ENCODE results near the gene NAT14.

The NAT14 gene

DNA sequence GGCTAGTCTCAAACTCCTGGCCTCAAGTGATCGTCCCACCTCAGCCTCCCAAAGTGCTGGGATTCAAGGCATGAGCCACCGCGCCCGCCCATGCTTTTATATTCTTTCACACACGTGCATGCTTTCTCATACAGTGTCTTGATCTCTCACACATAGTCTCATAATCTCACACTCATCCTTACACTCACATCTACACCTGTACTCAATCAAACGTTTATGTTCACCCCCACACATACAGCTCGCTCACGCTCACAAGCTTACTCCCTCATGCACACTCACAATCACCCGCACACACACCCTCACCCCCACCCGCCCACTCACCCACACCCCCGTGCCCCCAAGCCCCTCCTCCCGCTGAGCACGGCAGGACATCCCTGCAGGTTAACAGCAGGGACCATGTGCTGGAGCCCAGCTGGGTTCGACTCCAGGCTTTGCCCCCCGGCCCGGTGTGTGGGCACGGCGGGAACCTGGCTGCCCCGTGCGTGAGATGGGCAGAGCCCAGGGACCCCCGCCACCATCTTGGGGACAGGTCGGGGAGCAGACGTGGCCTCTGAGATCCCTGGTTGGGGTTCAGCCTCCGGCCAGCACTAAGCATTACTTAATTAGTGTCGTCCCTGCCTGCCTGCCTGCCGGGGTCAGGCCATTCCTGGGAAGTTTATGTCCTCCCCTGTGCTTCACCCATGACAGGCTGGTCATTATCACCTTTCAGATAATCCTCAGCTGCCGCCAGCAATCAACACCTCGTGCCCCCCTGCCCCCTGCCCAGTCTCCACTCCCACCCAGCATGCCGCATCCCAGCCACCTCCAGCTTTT lies 40.5 kb downstream of the NAT14 start:
- Histone ChIP-seq H3K4me3 (ENCODE audit: low read depth, low read length) (no peak overlapping the region), H3K36me3 (no peaks in the 10 kb centered on the region), H3K27me3 (ENCODE audit: insufficient read depth, low read depth, severe bottlenecking) (no peaks in the 10 kb centered on the region), H3K9me3 (ENCODE audit: severe bottlenecking) (no peaks in the 10 kb centered on the region), H3K27ac (peak overlapping the region; percentile 71)
- TF ChIP-seq, protein P1, sequence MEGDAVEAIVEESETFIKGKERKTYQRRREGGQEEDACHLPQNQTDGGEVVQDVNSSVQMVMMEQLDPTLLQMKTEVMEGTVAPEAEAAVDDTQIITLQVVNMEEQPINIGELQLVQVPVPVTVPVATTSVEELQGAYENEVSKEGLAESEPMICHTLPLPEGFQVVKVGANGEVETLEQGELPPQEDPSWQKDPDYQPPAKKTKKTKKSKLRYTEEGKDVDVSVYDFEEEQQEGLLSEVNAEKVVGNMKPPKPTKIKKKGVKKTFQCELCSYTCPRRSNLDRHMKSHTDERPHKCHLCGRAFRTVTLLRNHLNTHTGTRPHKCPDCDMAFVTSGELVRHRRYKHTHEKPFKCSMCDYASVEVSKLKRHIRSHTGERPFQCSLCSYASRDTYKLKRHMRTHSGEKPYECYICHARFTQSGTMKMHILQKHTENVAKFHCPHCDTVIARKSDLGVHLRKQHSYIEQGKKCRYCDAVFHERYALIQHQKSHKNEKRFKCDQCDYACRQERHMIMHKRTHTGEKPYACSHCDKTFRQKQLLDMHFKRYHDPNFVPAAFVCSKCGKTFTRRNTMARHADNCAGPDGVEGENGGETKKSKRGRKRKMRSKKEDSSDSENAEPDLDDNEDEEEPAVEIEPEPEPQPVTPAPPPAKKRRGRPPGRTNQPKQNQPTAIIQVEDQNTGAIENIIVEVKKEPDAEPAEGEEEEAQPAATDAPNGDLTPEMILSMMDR (IDR thresholded peaks at IDR 0.05; ENCODE audit: low read depth, low read length), result no peak
- peak; percentile 62 for DNase-seq

DNA sequence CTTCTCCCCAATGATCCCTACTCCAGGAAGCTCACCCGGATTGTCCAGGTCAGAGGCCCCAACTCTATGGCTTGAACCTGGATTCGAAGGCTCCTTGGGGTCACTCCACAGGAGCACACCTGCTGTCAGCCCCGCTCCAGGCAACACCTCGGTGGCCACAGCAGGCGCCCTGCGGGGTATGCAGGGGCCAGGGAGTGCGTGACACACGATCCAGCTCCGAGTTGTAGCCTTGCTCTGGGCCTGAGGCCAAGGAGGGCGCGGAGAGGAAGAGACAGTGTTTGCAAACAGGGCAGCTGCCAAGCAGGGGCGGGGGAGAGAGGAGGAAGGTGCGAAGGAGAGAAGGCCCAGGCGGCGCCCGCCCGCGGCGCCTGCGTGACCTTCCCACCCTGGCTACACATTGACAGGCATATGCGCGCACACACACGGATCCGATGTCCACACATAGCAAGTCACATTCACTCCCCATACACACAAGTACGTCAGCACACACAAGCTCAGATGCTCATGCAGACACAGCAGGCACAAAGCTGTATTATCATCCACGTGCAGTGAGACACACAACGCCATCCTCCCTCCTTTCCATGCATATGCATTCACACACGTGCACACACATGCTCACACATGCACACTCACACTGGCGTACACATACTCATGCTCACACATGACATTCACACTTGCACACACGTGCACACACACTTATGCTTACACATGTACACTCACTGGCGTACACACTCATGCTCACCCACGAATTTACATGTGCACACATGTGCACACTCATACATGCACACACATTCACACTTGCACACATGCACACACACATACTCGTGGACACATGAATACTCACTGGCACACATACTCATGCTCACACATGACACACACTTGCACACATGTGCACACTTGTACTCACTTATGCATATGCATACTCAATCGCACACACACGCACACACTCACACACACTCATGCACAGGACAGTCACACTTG lies 41.5 kb downstream of the NAT14 start:
- H3K27me3 ChIP-seq (ENCODE audit: insufficient read depth, low read depth, severe bottlenecking), result no peaks in the 10 kb centered on the region
- peak; percentile 67 for DNase-seq
- H3K9me3 ChIP-seq (ENCODE audit: severe bottlenecking), result no peaks in the 10 kb centered on the region
- no peak overlapping the region for H3K4me3 ChIP-seq (ENCODE audit: low read depth, low read length)
- TF ChIP-seq, protein P1 (IDR thresholded peaks at IDR 0.05; ENCODE audit: low read depth, low read length), result no peak
- peak overlapping the region; percentile 71 for H3K27ac ChIP-seq
- no peaks in the 10 kb centered on the region for H3K36me3 ChIP-seq

DNA sequence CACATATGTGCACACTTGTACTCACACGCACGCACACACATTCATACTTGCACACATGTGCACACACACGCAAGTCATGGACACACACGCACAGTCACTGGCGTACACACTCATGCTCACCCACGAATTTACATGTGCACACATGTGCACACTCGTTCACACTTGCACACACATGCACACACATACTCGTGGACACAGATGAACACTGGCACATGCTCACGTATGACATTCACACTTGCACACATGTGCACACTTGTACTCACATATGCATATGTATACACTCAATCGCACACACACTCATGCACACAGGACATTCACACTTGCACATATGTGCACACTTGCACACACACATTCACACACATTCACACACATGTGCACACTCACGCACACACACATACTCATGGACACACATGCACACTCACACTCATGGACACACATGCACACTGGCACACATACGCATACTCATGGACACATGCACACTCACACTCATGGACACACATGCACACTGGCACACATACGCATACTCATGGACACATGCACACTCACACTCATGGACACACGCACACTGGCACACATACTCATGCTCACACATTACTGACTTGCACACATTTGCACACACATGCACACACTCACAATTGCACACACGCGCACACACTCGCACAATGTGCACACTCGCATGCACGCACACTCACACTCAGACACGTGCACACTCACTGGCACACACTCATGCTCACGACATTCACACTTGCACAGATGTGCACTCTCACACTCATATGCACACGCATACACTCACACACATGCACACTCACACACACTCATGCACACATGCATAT lies 42.4 kb downstream of the NAT14 start:
- TF ChIP-seq, protein P1 (IDR thresholded peaks at IDR 0.05; ENCODE audit: low read depth, low read length), result no peak
- no peaks in the 10 kb centered on the region for H3K27me3 ChIP-seq (ENCODE audit: insufficient read depth, low read depth, severe bottlenecking)
- no peak overlapping the region for H3K27ac ChIP-seq
- DNase-seq, result no peak
- no peak overlapping the region for H3K4me3 ChIP-seq (ENCODE audit: low read depth, low read length)
- H3K9me3 ChIP-seq (ENCODE audit: severe bottlenecking), result no peaks in the 10 kb centered on the region
- no peaks in the 10 kb centered on the region for H3K36me3 ChIP-seq

DNA sequence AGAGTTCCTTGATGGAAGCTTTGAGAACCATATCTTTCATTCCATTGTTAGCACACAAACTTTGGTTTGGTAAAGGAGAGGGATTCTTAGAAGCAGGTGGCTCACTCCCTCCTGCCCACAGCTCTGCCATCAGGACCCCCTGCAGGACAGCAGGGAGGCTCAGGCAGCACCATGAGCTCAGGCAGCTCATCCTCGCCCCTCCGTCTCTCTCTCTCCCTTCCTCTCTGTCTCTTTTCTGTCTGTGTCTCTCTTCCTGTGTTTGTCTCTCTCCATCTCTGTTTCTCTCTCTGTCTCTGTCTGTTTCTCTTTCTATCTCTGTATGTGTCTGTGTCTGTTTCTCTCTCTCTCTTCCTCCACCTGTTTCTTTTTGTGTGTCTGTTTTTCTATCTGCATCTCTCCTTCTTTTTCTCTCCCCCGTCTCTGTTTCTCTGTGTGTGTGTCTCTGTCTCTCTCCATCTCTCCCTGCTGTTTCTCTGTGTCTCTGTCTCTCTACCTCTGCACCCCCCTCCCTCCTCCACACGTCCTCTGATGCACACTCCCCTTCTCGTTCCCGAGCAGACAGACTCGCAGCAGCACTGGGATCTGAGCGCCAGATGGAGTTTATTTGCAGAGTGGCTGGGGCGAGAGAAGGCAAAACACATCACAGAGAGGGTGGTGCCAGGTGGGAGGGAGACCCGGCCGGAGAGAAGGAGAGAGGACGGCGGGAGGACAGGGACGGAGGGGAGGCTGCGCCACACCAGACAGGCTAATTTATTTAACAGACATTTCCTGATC lies 43.2 kb downstream of the NAT14 start:
- peak overlapping the region; percentile 80 for H3K27ac ChIP-seq
- peak; percentile 89 for DNase-seq
- peak overlapping the region; percentile 4 for H3K4me3 ChIP-seq (ENCODE audit: low read depth, low read length)
- no peaks in the 10 kb centered on the region for H3K9me3 ChIP-seq (ENCODE audit: severe bottlenecking)
- no peaks in the 10 kb centered on the region for H3K27me3 ChIP-seq (ENCODE audit: insufficient read depth, low read depth, severe bottlenecking)
- TF ChIP-seq, protein P1 (IDR thresholded peaks at IDR 0.05; ENCODE audit: low read depth, low read length), result no peak
- H3K36me3 ChIP-seq, result no peaks in the 10 kb centered on the region

All from WERI-Rb-1 (cell line).